NT2/D1 (cell line): Measurements from ENCODE around the gene MACF1.

Source experiments
- SUZ12 ChIP-seq: IDR thresholded peaks from 2 replicates; pipeline ENCODE4 v1.6.1; 2011; ENCODE audit not compliant: insufficient read length, insufficient read depth; ENCODE audit errors: extremely low read depth
- YY1 ChIP-seq: IDR thresholded peaks from 2 replicates; pipeline ENCODE4 v1.6.1; 2011; ENCODE audit not compliant: insufficient read length, insufficient read depth
- ZNF274 ChIP-seq: IDR thresholded peaks from 2 replicates; pipeline ENCODE4 v1.6.1; 2011; ENCODE audit warnings: mild to moderate bottlenecking, low read depth, low read length

- TF ChIP-seq YY1, result no peak
- no peak for TF ChIP-seq ZNF274
- no peak for TF ChIP-seq SUZ12
These were observed 23.8 kb downstream of the MACF1 start for GRCh38 chr1:39228252-39228651.
